Forelimb muscle (tissue), 1 donor: ENCODE results near the gene ADCY9. TPM values are rescaled to one million over a fixed set of nuclear protein-coding genes. Genes with fewer than 3 reads are reported as not detected.

Experiments used
- DNase-seq: peaks from one replicate; pipeline ENCODE4 v3.0.0-alpha.2; 2013; ENCODE audit warnings: low read depth
- polyA plus RNA-seq: library from polyadenylated mRNA; unstranded; fragments of 120-200 nt; gene quantifications from one replicate; pipeline ENCODE4 v1.2.1, GENCODE V29; 2013; ENCODE audit not compliant: insufficient read length

ADCY9 gene
- polyA plus RNA-seq, 1 donor: 14.3 TPM

GRCh38 chr16:4033951-4034350, 82.3 kb downstream of the ADCY9 start:
- DNase-seq: no peak

DNA sequence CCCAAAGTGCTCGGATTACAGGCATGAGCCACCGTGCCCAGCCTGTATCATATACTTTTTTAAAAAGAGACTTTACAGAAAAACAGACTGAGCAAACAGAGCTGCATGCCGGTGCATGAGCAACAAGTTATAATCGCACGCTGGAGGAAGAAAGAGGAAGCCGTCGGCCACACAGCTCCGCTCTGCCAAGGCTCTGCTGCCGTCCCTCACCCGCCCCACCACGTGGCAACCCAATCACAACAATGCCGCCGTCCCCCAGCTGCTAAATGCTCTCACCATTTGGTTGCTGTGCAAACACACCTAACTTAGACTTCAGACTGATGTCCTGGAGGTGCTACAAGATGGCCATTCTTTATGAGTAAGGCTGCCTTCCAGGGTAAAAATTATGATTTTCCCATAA, 83.5 kb downstream of the ADCY9 start:
- no peak for DNase-seq

DNA sequence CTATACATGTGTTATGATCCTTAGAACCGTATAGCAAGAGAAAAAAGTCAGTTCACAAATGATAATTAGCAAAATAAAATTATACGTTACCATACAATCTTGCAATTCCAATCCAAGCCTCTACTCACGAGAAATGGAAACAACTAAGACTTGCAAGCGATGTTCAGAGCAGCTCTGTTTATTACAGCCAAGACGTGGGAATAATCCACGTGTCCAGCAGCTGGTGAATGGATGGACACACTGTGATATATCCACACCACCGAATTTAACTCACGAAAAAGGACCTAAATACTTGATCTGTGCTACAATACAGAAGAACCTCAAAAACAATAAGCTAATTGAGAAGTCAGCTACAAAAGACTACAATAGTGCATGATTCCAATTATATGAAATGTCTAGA, 88.1 kb downstream of the ADCY9 start:
- no peak for DNase-seq

DNA sequence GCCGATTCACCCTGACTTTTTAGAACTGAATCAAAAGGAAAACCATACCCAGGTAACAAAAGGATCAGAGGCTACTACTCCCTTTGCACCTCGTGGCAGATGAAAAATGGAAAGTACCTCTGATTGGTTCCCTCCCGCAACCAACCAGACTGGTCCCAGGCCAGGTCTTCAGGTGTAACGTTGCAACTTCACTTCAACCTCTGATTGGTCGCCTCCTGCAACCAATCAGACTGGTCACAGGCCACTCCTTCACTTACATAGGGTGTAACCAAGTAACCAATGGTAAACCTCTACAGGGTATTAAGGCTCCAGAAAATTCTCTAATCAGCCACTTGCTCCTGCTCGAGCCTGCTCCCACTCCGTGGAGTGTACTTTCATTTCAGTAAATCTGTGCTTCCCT, 89.4 kb downstream of the ADCY9 start:
- no peak for DNase-seq

DNA sequence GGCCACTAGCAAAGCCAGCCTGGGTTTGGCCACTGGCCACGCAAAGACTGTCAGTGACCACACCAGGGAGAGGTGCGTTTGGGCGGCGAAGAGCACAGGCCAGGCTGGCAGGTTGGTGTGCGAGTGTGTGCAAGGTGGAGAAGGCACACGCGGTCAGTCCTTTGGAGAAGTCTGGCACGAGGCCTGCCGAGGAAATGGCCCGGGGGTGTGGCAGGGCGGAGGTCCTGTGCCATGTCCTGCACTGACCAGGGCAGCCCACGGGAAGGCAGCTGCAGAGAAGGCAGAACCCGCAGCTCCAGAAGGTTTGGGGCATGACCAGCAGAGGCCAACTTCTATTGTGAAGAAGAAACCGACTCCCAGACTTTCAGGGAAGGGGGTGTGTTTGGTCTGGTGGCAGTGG, 90.8 kb downstream of the ADCY9 start:
- DNase-seq: no peak

DNA sequence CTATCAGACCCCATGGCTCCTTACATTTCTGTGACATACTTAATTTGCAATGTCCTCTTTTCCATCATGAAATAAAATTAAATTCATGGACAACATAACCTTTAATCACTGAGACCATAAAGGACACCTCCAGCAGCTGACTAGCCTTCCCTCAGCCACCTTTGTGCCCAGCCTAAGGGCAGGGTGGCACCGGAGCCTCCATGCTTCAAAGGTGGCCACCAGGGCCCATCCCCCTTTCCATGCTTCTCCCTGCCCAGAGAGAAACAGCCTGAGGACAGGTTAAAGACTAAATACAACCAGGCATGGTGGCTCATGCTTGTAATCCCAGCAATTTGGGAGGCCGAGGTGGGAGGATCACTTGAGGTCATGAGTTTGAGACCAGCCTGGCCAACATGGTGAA, 94.3 kb downstream of the ADCY9 start:
- DNase-seq: no peak

GRCh38 chr16:4021070-4021779, 95.0 kb downstream of the ADCY9 start:
- no peak for DNase-seq

- no peak for DNase-seq
Measured at GRCh38 chr16:4019371-4019791, 96.9 kb downstream of the ADCY9 start.

GRCh38 chr16:4018391-4018790, 97.9 kb downstream of the ADCY9 start:
- no peak for DNase-seq

DNA sequence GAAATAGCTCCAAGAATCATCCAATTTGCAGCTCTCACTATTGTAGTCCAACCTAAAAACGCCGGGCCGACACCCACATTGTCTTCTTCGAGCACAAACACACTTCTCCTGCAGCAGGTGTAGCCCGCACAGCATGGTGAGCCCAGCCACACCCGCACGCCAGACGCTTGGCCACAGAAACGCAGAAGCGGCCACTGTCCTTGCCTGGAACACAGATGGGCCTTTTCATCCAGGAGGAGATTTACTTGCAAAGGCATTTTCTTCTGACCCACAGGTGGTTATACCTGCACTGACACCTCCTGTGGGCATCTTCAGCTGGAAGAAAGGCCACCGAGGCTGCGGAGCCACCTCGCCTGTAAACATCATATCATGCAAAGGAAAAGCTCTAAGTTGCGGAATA, 98.4 kb downstream of the ADCY9 start:
- DNase-seq: no peak

GRCh38 chr16:4016658-4017057, 99.6 kb downstream of the ADCY9 start:
- DNase-seq: no peak

DNA sequence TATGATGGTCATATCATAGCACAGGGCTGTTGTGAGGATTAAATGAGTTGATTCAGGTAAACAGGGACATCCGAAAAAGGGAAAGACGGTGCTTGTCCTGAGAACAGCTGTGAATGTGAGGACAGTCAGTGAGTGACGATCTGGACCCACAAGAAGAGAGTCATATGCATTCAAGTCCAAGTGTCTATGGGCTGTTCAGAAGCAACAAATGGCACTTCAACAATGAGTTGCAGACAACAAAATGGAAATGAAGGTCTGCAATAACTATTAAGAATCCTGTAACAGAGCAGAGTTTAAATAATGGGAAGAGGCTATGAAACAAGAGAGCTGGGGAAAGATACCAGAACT, 100.3 kb downstream of the ADCY9 start:
- DNase-seq: no peak

DNA sequence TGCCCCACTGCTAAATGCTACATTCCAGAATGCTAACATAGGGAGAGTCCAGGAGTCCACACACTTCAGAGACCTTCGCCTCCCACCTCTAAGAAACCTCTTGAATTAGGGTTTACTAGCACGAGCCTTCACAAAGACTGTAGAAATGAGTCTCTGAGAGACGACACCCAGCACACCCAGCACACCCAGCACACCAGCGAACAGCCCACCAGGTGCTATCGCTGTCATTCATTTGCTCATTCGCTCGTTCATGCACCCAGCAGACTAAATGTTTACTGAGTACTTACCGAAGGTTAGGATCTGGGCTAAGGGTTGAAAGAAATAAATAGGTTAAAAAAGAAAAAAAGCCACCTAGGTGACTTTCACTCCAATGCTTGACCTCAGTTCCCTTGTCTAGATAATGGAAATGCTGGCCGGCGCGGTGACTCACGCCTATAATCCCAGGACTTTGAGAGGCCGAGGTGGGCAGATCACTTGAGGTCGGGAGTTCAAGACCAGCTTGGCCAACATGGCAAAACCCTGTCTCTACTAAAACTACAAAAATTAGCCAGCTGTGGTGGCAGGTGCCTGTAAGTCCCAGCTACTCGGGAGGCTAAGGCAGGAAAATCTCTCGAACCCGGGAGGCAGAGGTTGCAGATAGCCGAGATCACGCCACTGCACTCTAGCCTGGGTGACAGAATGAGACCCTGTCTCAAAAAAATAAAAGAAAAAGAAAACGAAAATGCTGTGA, 100.8 kb downstream of the ADCY9 start:
- DNase-seq: no peak

DNA sequence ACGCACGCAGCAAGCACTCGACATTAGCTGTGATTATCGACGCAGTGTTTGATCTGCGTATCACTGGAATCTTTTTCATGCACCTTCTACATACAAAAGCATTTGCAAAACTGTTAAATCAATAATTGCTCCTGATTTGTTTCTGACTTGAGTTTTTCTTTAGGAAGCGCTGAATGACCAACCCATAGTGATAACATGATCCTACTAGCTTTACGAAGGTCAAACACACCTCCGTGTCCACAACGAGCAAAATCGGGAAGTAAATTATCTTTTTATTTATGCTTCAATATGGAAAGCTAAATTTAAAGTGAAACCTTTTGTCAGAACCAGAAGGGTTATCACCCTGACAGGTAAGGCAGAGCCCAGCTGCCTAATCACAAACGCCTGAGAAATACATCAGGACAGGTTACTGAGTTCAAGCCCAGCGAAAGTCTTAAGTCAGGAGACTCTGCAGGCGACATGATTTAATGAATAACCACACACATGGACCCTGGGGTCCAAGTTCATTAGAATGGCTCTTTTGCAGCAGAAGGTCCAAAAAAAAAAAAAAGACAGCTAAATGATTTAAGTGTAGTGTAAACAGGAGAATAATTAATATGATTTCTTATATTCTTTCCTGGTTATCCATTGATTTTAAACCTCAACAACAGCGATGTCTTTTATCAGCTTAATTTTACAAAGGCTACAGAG, 104.2 kb downstream of the ADCY9 start:
- no peak for DNase-seq

GRCh38 chr16:4011225-4011939, 104.9 kb downstream of the ADCY9 start:
- DNase-seq: no peak

DNA sequence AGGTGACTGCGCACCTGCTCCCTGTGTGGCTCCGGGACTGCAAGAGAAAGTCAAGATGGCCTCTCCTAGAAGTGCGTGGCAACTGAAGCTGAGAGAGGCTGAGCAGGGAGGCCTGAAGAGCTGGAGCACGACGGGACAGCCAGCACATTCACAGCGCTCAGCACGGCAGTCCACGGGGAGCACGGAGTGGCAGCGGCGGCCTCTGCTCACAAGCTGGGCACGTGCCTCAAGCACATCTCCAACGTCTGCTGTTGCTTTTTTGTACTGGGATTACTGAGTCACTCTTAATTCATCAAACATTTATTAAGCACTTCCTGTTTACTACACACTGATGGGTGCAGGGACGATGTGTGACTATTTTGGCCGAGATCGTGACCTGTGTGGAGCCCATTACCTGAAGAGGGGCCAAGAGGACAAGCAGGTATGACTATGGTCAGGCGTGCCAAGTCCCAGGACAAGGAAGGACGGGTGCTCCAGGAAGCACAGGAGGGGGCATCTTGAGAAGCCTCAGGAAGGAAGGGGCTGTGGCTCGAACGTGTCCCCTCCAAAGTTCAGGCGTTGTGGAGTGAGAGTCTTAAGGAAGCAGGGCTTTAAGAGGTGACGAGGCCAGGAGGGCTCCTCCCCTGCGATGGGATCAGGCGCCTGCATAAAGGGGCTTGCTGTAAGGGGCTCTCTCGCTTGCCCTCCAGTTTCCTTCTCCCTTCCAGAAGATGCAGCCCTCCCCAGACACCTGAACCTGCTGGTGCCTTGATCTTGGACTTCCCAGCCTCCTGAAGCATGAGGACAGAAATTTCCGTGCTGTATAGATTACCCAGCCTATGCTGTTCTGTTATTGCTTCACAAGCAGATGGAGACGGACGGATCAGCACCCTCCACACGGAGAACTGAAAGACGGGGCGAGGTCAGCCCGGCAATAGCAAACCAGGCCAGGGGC, 105.8 kb downstream of the ADCY9 start:
- DNase-seq: no peak

- no peak for DNase-seq
Measured at GRCh38 chr16:4009177-4009576, 107.1 kb downstream of the ADCY9 start.

- no peak for DNase-seq
Measured at GRCh38 chr16:4008116-4008515, 108.1 kb downstream of the ADCY9 start.

DNA sequence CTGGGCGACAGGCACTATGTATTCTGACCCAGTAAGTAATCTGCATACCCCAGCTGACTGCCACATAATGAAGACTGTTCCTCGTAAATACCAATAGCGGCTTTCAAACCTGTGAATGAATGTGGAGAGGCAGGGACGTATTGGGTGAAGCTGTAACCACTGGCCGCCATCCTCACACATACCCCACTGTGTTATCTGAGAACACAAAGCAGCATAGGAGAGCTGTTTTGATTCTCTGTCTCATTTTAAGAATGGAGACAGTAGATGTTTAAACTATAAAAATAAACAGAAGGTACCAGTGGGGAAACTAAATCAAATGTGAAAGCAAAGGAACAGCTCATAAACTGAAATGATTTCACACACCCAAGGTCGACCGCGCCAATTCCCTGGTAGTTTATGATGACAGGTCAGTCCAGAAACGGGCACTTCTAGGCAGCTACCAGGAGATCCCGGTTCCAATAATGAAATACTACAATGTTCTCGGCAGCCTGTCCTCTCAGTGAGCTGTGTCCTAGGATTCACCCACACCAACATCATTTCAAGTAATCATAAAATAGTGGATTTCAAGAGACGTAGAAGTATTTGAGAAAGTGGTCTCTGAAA, 109.7 kb downstream of the ADCY9 start:
- no peak for DNase-seq

- no peak for DNase-seq
Measured at GRCh38 chr16:4005731-4006130, 110.5 kb downstream of the ADCY9 start.

DNA sequence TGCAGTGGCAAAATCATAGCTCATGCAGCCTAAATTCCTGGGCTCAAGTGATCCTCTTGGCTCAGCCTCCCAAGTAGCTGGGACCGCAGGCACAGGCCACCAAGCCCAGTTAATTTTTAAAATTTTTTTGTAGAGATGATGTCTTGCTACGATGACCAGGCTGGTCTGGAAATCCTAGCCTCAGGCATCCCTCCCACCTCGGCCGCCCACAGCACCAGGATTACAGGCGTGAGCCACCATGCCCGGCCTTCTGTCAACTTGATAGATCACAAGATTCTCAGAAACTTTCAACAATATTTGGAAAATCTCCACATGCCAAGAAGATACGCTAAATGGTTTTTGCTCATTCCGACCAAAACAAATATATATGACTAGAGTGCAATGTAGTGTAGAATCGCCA, 111.0 kb downstream of the ADCY9 start:
- DNase-seq: no peak
